SH-SY5Y (cell line): Measurements from ENCODE around the gene SCD5.

ENCODE experiments used
- GATA2 ChIP-seq: IDR thresholded peaks from 2 replicates; pipeline ENCODE4 v1.6.1; 2011; ENCODE audit warnings: mild to moderate bottlenecking, low read depth, low read length
- GATA3 ChIP-seq: IDR thresholded peaks from 2 replicates; pipeline ENCODE4 v1.6.1; 2011; ENCODE audit warnings: low read depth, mild to moderate bottlenecking, low read length, moderate library complexity

SCD5 gene

DNA sequence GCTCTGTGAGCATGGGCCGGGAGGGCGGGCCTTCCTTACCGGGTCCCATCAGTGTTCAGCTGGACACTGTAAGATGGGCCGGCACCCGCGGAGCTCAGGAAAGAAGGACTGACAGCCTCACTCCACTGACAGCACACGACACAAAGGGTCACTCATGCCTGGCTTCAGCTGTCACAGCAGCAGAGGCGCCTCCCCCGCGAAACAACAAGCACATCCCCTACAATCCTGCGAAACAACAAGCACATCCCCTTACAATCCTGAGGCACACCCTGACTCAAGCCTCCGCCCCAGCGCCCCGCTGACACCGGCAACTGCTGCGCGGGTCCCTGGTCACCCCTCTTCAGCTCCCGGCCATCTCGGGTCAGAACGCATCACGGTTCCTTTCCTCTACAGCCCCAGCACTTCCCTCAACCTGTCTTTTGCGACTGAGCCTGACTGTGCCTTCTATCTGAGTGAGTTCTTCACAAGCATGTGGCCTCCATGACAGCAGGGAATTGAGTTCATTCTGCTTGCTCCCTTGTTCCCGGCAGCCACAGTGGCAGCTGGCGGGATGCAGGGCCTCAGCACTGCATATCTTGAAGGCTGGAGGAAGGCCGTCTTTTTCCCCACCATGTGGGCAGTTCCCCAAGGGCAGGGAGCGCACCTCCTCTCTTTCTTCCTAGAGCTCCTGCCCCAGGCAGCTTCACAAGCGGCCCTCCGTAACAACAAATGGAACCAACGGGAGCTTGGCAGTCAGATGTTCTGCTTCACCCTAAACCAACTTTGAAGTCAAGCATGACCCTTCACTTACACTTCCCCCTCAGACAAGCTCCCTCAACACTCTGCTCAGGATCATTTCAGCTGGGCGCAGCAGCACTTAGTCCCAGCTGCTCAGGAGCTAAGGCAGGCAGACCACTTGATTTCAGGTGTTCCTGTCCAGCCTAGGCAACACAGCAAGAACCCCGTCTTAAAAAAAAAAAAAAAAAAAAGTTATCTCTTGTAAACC is 39.6 kb downstream of the SCD5 start:
- TF ChIP-seq GATA3 = no peak
- TF ChIP-seq GATA2 = no peak

DNA sequence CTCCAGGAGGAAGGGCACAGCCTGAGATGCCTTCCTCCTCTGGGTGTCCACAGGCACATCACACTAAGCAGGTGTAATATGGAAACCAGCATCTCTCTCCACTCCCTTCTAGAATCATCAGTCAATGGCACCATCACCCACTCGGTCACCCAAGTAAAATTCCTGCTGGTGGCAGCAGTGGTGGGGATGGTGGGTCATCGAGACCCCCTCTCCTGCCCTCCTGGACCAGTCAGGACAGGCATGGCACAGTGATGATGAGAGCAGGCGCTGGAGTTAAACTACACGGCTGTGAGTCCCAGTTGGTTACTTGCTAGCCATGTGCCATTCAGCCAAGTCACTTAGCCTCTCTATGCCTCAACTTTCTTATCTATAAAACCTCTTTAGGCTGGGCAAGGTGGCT is 42.5 kb downstream of the SCD5 start:
- no peak for TF ChIP-seq GATA2
- TF ChIP-seq GATA3 = no peak

DNA sequence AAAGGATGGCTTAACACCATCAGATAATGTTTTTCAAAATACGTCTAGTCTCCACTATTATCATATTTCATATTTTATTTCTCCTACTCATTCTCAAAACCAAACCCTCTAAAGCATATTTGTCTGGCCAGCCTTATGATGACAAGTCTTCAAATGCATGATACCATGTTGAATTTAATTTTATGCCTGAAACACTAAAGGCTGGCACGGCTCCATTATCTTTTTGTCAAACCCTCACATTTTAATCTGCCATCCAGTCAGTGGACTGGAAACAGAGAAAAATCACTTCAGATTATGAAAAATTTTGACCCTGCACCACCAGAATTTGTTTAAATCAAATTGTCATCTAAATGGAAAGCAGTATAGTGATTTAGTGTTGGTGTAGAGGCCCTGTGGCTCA is 42.9 kb downstream of the SCD5 start:
- TF ChIP-seq GATA3 (no peak), GATA2 (no peak)

DNA sequence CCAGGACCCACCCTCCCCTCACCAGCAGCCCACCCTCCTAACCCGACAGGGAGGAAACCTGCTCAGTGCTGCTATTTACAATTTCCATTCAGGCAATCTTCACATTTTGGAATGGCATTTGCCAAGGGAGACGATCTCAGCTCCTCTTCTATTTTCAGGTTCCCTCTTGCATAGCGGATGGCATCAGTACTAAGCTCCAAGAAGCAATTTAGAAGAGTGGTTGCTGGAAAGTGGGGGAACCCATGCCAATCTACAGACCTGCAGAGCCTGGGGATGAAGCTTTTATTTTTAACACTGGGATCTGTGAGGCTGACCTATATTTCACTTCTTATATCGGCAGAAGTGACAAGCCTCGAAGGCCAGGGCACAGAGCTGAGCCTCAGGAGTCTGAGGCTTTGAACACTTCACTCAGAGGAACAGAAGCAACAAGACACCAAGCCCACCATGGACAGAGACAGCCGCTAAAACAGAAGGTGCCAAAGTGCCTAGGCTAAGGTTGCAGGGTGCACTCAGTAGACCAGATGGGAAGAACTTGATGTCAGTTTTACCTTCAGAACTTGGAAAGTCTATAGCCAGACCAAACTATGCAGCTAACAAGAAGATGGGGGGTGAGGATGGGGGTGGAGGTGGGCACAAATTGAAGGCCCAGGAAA is 44.0 kb downstream of the SCD5 start:
- TF ChIP-seq GATA3 (no peak), GATA2 (no peak)

DNA sequence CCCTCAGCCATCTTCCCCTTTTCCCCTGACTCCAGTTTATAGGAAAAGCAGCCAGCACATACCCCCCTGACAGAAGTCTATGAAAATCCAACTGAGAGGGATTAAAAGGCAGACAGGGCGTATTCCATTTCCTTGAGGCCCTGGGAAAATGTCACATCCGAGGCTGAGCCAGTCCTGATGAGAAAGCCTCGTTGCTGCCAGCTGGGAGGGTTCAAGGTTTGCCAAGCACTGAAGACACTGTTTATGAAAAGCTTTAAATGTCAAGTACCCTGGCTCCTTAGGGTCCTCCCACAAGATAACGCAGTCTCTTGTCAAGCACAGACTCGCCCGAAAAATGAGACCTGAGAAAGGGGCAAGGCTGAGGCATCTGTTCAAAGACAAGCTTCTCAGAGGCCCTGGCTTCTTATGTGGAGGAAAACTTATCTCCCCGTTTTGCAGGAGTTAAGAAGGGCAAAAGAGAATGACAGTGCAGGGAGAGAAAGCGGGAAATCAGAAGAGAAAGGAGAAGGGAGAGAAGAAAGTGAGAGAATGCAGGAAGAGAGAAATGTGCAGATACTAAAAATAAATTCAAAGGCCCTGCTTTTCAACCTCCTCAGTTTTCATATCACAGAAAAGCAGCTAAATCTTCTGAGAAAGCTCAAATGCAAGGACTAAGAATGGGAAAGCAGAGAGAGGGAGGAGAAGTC is 44.7 kb downstream of the SCD5 start:
- TF ChIP-seq GATA2 = no peak
- no peak for TF ChIP-seq GATA3

DNA sequence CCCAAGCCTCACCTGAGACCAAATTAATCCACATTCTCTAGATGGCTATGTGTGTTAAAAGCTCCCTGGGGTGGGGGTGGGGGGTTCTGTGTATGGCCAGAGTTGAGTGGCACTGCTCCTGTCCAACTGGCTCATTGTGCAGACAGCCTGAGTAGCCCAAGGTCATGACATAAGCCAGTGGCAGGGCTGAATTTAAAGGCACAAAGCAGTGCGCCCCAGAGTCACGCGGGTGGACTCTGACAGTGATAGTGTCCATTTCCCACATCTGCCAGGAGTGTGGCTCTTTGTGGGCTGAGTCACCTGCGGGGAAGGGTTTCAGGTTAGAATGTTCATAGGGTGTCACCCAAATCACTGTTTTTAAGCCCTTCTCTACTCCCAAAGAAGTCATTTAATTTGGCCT is 45.4 kb downstream of the SCD5 start:
- TF ChIP-seq GATA3 (no peak), GATA2 (no peak)

DNA sequence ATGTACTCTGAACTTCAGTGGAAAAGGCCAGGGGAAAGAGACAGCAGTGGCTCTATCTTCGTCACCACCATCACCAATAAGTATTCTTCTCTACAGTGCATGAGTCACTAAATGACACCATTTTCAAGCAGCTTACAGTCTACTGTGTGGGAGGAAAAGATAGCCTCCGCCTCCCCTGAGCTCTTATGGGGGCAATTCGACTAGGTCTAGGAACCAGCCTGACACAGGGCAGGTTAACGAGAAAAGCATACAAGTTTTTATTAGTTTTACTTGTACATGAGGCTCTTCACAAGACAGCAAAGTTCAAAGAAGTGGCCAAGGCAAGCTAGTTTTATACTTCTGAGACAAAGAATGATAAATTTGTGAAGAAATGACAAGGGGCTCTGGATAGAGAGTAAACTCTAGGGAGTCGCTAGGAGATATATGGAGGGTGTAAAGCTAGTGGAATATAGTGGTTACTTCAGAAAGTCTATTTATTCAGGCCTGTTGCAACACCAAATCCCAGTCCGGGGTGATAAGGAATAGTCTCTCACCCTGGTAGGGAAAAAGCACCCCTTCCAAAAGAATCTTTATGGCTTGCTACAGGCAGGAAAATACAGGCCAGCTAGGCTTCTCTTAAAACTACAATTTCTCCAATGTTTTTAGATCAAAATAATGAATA is 49.7 kb downstream of the SCD5 start:
- TF ChIP-seq GATA3 = no peak
- no peak for TF ChIP-seq GATA2

DNA sequence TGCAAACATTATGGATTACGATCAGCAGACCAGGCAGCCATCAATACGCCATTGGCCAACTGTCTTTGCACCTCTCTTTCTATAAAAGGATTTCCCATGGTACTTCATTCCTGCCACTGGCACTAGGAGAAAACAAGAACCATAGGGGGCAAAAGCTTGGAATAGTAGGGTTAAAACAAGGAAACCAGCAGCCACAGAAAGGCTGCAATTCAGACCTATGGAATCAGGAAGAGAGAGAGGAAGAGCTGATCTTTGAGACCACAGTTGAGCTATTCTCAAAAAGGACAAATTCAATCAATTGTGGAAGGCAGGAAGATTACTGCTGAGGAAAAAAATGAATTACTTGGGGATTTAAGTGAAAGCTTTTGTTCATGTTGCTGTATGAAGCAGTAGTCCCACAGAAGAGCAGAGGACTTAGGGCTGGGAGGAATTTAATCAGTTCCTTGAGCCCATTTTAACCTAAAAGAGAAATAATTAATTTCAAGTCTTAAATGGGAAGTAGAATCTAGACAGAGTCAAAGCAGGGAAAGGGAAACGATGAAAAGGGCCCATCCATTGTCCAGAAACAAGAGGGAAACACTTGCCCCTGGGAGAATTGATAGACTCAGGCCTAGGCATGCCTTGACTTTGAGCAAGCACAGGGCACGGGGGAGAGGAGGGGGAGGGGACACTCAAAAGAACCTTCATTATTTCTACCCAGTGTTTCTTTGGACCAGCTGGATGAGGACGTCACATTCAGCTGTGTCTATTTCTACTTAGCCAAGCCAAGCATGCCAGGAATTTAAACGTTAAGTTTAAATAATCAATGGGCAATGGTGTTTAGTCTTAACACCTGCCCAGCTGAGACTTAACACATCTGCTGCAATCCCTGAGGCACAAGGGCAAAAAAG is 50.7 kb downstream of the SCD5 start:
- no peak for TF ChIP-seq GATA3
- 0 out of 2 replicates have a peak, but pooled peaks have one; percentile 14 for TF ChIP-seq GATA2

DNA sequence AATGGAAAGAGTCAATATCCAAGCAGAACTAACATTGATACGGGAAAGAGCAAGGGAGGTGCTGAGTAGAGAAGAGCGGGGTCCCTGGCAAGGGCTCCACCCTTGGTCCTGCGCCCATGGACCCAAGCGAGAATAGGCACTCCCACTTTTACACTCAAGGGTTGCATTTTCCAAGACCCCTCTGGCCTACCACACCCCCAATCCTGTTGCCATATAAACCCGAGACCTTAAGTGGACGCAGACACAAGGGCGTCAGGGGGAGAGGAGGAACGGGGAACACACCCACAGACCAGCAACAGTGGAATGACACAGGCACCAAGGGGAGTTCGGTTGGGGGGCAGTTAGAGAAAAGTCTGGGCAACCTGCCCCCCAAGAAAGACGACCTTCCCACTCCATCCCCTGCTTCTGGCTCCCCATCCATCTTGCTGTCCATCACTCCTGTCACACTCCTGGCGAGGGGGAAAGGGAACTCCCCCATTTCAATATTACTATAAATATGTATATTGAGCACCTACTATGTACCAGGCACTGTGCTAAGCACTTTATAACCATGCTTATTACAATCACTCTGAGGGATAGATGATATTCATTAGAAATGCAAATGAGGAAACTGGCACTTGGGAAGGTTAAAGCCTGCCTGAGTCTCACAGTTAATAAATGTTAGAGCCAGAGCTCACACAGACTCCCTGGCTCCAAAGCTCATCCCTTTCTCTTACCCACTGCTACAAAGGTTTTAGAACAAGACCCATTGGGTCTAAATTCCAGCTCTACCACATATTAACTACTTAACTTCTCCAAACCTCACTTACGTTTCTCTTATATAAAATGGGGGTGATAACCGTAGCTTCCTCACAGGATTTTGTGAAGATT is 51.7 kb downstream of the SCD5 start:
- TF ChIP-seq GATA3 (no peak), GATA2 (no peak)

DNA sequence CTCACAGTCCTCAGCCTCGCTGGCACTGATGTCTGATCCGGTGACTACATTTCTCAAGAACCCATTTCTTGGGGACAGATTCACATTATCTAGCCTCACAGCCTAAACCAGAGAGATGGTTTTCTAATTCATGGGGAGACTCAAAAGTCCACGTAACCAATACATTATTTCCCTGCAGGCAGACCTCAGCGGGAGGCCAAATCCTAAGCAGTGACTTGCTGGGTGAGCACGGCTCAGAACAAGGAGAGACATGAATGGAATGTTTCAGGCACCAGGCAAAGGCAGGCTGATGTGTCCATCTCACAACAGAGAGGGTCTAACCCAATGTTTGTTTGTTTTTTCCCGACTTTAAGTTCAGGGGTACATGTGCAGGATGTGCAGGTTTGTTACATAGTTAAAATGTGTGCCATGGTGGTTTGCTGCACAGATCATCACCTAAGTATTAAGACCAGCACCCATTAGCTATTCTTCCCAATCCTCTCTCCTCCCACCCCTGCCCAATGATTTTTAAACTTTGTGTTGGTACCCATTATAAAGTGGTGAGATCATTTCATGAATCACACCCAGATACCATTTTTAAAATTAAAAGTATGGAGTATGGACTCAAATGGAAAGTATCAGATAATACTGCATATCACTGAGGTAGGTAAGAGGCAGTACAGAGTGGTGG is 53.3 kb downstream of the SCD5 start:
- no peak for TF ChIP-seq GATA2
- TF ChIP-seq GATA3 = no peak

DNA sequence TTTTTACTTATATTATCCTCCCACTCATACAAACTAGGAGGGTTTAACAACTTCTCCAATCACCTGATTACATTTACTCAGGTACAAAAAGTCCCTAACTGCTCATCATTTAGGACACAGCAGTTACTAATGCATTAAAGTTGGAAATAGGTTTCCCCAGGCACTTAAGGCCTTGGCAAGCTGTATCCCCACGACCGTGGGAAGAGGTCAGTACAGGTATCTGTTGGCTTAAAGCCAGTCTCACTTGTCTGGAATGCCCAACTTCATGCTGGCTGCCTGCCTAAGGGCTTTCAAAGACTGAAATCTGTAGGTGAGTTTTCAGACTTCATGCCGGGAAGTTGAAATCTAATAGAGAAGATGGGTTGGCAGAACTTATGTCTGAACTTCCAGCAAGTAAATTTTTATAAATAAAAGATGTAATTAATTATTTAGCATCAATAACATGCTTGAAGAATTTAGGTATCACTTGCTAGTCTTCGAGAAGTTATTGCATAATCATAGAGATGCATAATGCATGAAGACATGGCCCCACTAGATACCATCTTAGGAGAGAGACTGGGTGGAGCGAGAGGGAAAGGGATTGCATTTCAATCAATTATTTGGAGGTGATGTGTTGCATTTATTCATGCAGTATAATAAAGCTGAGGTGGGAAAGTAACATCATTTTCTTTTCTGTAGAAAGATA is 54.2 kb downstream of the SCD5 start:
- TF ChIP-seq GATA2 = no peak
- no peak for TF ChIP-seq GATA3

DNA sequence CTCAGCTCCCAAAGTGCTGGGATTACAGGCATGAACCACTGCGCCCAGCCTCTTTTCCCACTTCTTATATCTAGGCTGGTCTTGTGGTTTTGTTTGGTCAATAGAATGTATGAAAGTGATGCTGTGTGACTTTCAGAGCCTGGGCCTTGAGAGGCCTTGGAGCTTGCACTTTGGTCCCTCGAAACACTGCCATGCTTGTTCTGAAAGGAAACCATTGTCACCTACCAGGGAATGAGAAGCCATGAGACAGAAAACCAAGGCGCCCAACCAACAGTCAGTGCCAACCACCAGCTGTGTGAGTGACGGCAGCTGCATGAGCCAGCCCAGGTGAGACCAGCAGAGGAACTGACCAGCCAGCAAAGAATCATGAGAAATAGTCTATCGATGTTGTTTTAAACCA is 57.4 kb downstream of the SCD5 start:
- TF ChIP-seq GATA3 (no peak), GATA2 (no peak)
